ENCODE measurements around the gene FAF2. TPM values are rescaled to one million over a fixed set of nuclear protein-coding genes. Genes with fewer than 3 reads are reported as not detected.

Gene FAF2
- total and polyA plus RNA-seq, 10 of the 15 experiments (the other 5 are each of a cell fraction or from before 2014, with no cell fraction given) = 19.0 to 45.1 (median 35.6) TPM

GRCh38 chr5:176542596-176543427 is 94.6 kb downstream of the FAF2 start (continued):
- no peak for TF ChIP-seq CHD1 (IDR thresholded peaks at IDR 0.05; ENCODE audit: low read depth, low read length)
- no peak for TF ChIP-seq ZBTB11 (CRISPR knock-in tag; IDR thresholded peaks at IDR 0.05)
- TF ChIP-seq DPF2 (IDR thresholded peaks at IDR 0.05) = peak; percentile 13; the same call in 1 of the 2 replicates
- no peak for TF ChIP-seq SKIL (IDR thresholded peaks at IDR 0.05; ENCODE audit: low read depth, poor library complexity, severe bottlenecking)
- TF ChIP-seq HDGF (IDR thresholded peaks at IDR 0.05) = no peak
- peak; percentile 40; the same call in 1 of the 2 replicates for TF ChIP-seq POLR2A (IDR thresholded peaks at IDR 0.05; ENCODE audit: low read depth, low read length)
- TF ChIP-seq SMARCA5 (IDR thresholded peaks at IDR 0.05) = peak; percentile 84; the same call in 1 of the 2 replicates
- no peak for TF ChIP-seq SIX5 (IDR thresholded peaks at IDR 0.05; ENCODE audit: low read depth, low read length, severe bottlenecking)
- 0 out of 2 replicates have a peak, but pooled peaks have one; percentile 24 for TF ChIP-seq MXI1 (IDR thresholded peaks at IDR 0.05; ENCODE audit: low read depth, low read length)
- no peak for TF ChIP-seq FOXM1 (IDR thresholded peaks at IDR 0.05; ENCODE audit: low read depth, low read length)
- TF ChIP-seq SRF (IDR thresholded peaks at IDR 0.05; ENCODE audit: low read depth in 2 of 2, low read length in 2 of 2) = 0 out of 4 replicates have a peak, but pooled peaks of 1 of the 2 experiments have one; percentile 19
- 0 out of 2 replicates have a peak, but pooled peaks have one; percentile 5 for TF ChIP-seq NR2C1 (IDR thresholded peaks at IDR 0.05)
- no peak for TF ChIP-seq SMAD1 (IDR thresholded peaks at IDR 0.05; ENCODE audit: low read depth, partially characterized antibody)
- no peak for TF ChIP-seq YY1 (IDR thresholded peaks at IDR 0.05; ENCODE audit: low read depth, low read length)
- TF ChIP-seq FOS (IDR thresholded peaks at IDR 0.05; ENCODE audit: borderline replicate concordance, extremely low read depth, insufficient read length) = no peak
- TF ChIP-seq HCFC1 (IDR thresholded peaks at IDR 0.05; ENCODE audit: low read length) = no peak; the same call in 1 of the 2 replicates
- no peak for TF ChIP-seq CHD2 (IDR thresholded peaks at IDR 0.05; ENCODE audit: borderline replicate concordance, low read depth, low read length)
- no peak for TF ChIP-seq PML (IDR thresholded peaks at IDR 0.05; ENCODE audit: low read length)
- no peak for TF ChIP-seq BACH1 (IDR thresholded peaks at IDR 0.05; ENCODE audit: borderline replicate concordance)
- TF ChIP-seq SMAD5 (IDR thresholded peaks at IDR 0.05; ENCODE audit: low read depth) = no peak
- no peak for TF ChIP-seq ZBTB40 (IDR thresholded peaks at IDR 0.05; ENCODE audit: borderline replicate concordance)
- TF ChIP-seq JUND (IDR thresholded peaks at IDR 0.05; ENCODE audit: low read depth, low read length) = no peak

Data from GM12878 (cell line).